ENCODE data around the gene CPPED1.
"Not testable (repeated sequence)": the region's sequence is repeated elsewhere in the genome, so short reads cannot be mapped to it uniquely, and the experiment has no call there.

CPPED1 gene

GRCh38 chr16:12767897-12768296, 35.8 kb downstream of the CPPED1 start:
- DNase-seq (ENCODE audit: low read depth, low spot score) = no peak

- DNase-seq (ENCODE audit: low read depth, low spot score) = no peak
These were observed 36.8 kb downstream of the CPPED1 start for GRCh38 chr16:12766853-12767252.

- DNase-seq (ENCODE audit: low read depth, low spot score) = not testable (repeated sequence)
These were observed 37.5 kb downstream of the CPPED1 start for GRCh38 chr16:12766208-12766607.

GRCh38 chr16:12764813-12765488, 38.7 kb downstream of the CPPED1 start:
- DNase-seq (ENCODE audit: low read depth, low spot score) = no peak

DNA sequence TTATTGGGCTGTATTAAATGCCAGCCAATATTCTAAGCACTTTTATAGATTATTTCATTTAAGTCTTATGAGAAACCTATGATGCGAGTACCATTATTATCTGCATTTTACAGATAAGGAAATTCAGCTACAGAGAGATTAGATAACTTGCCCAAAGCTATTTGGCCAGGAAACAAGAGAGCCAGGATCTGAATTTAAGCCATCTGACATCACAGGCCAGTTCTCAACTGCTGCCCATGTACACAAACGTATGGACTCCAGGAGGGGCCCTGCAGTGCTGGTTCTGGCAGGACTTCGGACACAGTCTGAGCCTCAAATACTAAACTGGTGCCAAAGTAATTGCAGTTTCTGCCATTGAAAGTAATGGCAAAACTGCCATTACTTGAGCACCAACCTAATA, 40.2 kb downstream of the CPPED1 start:
- no peak for DNase-seq (ENCODE audit: low read depth, low spot score)

DNA sequence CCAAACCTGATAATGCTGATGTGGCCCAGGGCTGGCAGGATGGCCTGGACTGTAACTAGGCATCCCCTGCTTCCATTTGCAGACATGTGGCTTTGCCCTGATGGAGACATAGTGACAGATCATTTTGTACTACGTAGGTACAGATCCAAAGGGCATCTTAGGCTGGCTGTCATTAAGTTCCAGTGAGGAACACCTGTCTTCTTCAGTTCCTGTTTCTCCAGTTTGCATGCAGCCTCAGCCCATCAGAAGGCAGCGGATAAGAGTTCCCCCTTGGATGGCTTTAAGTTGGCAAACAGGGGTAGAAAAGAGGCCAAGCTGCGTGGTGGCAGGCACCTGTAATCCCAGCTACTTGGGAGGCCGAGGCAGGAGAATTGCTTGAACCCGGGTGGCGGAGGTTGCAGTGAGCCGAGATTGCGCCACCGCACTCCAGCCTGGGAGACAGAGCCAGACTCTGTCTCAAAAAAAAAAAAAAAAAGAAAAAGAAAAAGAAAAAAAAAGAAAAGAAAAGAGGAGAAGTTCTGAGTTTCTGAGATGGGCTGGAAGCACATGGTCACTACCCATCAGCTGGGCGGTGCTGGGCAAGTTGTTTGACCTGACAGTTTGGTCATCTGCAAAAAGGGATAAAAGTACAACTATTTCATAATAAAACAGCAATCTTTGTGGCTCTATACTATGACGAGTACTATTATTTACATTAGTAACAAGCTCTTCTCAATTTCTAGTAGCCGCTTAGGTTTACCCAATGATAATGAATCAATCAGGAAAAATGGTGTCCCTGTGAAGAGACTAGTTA, 42.7 kb downstream of the CPPED1 start:
- no peak for DNase-seq (ENCODE audit: low read depth, low spot score)

DNA sequence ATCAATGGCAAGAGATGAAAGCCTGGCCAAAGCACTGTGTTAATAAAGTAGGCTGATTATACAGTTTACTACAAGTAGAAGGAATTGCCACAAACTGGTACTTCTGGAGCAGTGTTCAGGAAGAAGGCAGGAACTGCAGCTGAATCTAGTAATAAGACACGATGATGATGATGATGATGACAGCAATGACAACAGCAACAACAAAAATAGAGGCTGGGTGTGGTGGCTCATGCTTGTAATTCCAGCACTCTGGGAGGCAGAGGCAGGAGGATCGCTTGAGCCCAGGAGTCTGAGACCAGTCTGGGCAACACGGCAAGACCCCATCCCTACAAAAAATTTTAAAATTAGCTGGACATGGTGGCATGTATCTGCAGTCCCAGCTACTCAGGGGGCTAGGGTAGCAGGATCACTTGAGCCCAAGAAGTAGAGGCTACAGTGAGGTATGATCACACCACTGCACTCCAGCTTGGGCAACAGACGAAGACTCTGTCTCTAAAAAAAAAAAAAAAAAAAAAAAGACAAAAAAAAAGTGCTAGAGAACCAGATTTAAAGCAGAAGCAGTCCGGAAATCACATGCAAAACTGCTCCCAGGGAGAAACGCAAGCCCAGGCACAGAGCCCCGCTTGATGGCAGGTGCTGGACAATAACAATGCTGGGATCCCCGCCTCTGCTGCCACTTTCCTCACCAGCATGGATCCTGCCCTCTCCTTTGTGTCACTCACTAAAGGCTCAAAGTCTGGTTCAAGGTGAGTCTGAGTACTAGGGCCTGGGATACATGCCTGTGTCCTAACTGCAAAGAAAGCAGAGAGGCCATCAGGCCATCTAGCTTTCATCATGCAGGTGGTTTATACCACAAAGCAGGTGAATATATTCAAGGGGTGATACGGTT, 44.8 kb downstream of the CPPED1 start:
- no peak for DNase-seq (ENCODE audit: low read depth, low spot score)

GRCh38 chr16:12758031-12758669, 45.5 kb downstream of the CPPED1 start:
- DNase-seq (ENCODE audit: low read depth, low spot score) = no peak

GRCh38 chr16:12757546-12757945, 46.1 kb downstream of the CPPED1 start:
- DNase-seq (ENCODE audit: low read depth, low spot score) = no peak

DNA sequence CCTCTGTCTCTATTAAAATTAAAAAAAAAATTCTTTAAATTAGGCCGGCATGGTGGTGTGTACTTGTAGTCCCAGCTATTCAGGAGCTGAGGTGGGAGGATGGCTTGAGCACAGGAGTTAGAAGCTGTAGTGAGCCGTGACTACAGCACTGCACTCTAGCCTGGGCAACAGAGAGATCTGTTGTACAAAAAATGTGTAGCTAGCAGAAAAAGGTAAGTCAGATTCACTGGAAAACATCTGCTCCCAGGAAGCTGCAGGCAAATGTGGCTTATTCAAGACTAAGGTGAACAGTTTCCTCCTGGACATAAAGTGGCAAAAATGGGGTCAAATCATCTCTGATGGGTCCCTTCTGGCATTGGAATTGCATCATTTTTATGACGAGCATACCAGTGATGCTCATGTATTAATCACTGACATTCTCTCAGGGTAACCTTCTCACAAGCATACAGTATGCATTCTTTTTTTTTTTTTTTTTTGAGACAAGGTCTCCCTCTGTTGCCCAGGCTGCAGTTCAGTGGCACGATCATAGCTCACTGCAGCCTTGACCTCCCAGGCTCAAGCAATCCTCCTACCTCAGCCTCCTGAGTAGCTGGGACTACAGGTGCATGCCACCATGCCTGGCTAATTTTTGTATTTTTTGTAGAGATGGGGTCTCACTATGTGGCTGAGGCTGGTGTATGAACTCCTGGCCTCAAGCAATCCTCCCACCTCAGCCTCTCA, 48.7 kb downstream of the CPPED1 start:
- DNase-seq (ENCODE audit: low read depth, low spot score) = no peak

DNA sequence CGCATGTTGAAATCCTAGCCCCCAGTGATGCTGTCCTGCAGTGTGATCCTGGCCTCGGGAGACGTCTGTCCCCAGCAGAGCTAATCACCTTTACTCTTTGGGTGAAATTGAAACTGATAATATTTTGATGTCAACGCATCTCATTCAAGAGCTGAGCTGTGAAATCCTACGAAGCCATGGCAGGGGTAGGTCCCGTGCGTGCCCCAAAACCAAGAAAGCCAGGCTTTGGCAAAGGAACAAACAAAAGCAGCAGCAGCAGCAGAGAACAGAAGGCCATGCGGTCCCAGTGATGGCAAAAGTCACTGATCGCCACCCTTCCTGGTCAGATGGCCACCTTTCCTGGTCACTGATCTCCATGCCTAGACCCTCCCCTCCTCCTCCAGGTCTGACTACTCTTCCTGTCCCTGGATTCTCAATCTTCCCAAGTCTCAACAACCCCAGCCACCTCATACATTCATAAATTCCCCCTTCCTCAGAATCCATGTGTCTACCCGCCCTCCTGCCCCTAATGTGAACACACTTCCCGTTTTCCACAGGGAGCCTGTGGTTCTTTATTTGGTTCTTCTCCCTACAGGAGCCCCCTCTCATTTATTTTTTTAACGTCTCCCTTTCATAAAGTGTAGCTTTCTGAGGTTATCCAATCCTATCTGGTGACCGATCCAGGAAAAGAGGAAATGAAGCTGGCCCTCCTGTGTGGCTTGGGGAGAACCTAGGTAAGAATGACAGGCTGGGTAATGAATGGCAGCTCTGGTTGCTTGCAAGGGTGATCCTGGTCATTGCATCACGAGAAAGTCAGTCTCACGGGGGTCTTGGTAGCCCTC, 50.3 kb downstream of the CPPED1 start:
- DNase-seq (ENCODE audit: low read depth, low spot score) = peak; percentile 17

GRCh38 chr16:12752159-12752558, 51.5 kb downstream of the CPPED1 start:
- DNase-seq (ENCODE audit: low read depth, low spot score) = no peak

- DNase-seq (ENCODE audit: low read depth, low spot score) = no peak
These were observed 53.2 kb downstream of the CPPED1 start for GRCh38 chr16:12750554-12750918.

- DNase-seq (ENCODE audit: low read depth, low spot score) = no peak
These were observed 54.6 kb downstream of the CPPED1 start for GRCh38 chr16:12749076-12749475.

- no peak for DNase-seq (ENCODE audit: low read depth, low spot score)
These were observed 55.9 kb downstream of the CPPED1 start for GRCh38 chr16:12747827-12748226.

GRCh38 chr16:12747261-12747660, 56.4 kb downstream of the CPPED1 start:
- no peak for DNase-seq (ENCODE audit: low read depth, low spot score)

DNA sequence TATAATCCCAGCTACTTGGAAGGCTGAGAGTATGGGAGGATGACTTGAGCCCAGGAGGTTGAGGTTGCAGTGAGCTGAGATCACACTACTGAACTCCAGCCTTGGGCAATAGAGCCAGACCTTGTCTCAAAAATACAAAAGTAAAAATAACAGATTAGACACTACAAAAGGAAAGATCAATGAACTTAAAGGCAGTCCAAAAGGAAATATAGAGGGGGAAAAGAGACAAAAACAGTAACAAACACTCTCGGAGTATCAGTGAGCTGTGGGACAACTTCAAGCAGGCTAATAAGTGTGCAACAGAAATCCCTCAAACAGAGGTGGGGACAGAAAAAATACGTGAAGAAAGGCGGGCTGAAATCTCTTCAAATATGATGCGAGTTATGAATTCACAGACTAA, 58.8 kb downstream of the CPPED1 start:
- no peak for DNase-seq (ENCODE audit: low read depth, low spot score)

- no peak for DNase-seq (ENCODE audit: low read depth, low spot score)
These were observed 60.9 kb downstream of the CPPED1 start for GRCh38 chr16:12742741-12743140.

GRCh38 chr16:12740986-12741610, 62.6 kb downstream of the CPPED1 start:
- DNase-seq (ENCODE audit: low read depth, low spot score) = no peak

- no peak for DNase-seq (ENCODE audit: low read depth, low spot score)
These were observed 63.9 kb downstream of the CPPED1 start for GRCh38 chr16:12739738-12740137.
